ENCODE measurements around the gene PLEKHM1.

The PLEKHM1 gene

GRCh38 chr17:45425125-45425983 is 65.2 kb downstream of the PLEKHM1 start:
- DNase-seq (ENCODE audit: low read depth, low spot score) = peak; percentile 82
- H3K27ac ChIP-seq (ENCODE audit: low read length) = no peak overlapping the region
- H3K4me1 ChIP-seq (ENCODE audit: control insufficient read depth, insufficient read depth, low read length) = peaks cover 6% of the 10 kb centered on the region
- H3K36me3 ChIP-seq (ENCODE audit: control insufficient read depth, insufficient read depth, low read length) = no peaks in the 10 kb centered on the region; the same call in 1 of the 2 replicates
- peaks cover 20% of the 10 kb centered on the region for H3K27me3 ChIP-seq (ENCODE audit: control insufficient read depth, insufficient read depth, low read length)
- no CpG with 5 or more reads among the region's 18 CpGs for WGBS (ENCODE audit: insufficient coverage, insufficient read length)
- H3K4me3 ChIP-seq (ENCODE audit: low read length) = peak overlapping the region; percentile 20; the same call in 1 of the 2 replicates
- no peaks in the 10 kb centered on the region for H3K9me3 ChIP-seq (ENCODE audit: control insufficient read depth, insufficient read depth, low read length)

- WGBS (ENCODE audit: insufficient coverage, insufficient read length) = no CpG with 5 or more reads among the region's 6 CpGs
These were observed 65.8 kb downstream of the PLEKHM1 start for GRCh38 chr17:45424769-45425124.

GRCh38 chr17:45423975-45424335 is 66.6 kb downstream of the PLEKHM1 start:
- no CpG with 5 or more reads among the region's 1 CpG for WGBS (ENCODE audit: insufficient coverage, insufficient read length)
- Histone ChIP-seq H3K27ac (ENCODE audit: low read length) (no peak overlapping the region), H3K27me3 (ENCODE audit: control insufficient read depth, insufficient read depth, low read length) (peaks cover 8% of the 10 kb centered on the region; the same call in 1 of the 2 replicates), H3K36me3 (ENCODE audit: control insufficient read depth, insufficient read depth, low read length) (no peaks in the 10 kb centered on the region), H3K4me3 (ENCODE audit: low read length) (no peak overlapping the region), H3K4me1 (ENCODE audit: control insufficient read depth, insufficient read depth, low read length) (peaks cover 3% of the 10 kb centered on the region), H3K9me3 (ENCODE audit: control insufficient read depth, insufficient read depth, low read length) (no peaks in the 10 kb centered on the region)
- DNase-seq (ENCODE audit: low read depth, low spot score) = no peak

More at GRCh38 chr17:45424769-45425124, 65.8 kb downstream of the PLEKHM1 start:
- Histone ChIP-seq H3K9me3 (ENCODE audit: control insufficient read depth, insufficient read depth, low read length) (no peaks in the 10 kb centered on the region), H3K27ac (ENCODE audit: low read length) (no peak overlapping the region), H3K4me1 (ENCODE audit: control insufficient read depth, insufficient read depth, low read length) (peaks cover 6% of the 10 kb centered on the region), H3K27me3 (ENCODE audit: control insufficient read depth, insufficient read depth, low read length) (peaks cover 14% of the 10 kb centered on the region; the same call in 1 of the 2 replicates), H3K36me3 (ENCODE audit: control insufficient read depth, insufficient read depth, low read length) (no peaks in the 10 kb centered on the region; the same call in 1 of the 2 replicates), H3K4me3 (ENCODE audit: low read length) (no peak overlapping the region)
- DNase-seq (ENCODE audit: low read depth, low spot score) = no peak

- H3K9me3 ChIP-seq (ENCODE audit: control insufficient read depth, insufficient read depth, low read length) = no peaks in the 10 kb centered on the region
- no peak overlapping the region for H3K27ac ChIP-seq (ENCODE audit: low read length)
- H3K4me1 ChIP-seq (ENCODE audit: control insufficient read depth, insufficient read depth, low read length) = peaks cover 4% of the 10 kb centered on the region
- no peak overlapping the region for H3K4me3 ChIP-seq (ENCODE audit: low read length)
- no CpG with 5 or more reads among the region's 8 CpGs for WGBS (ENCODE audit: insufficient coverage, insufficient read length)
- no peak for DNase-seq (ENCODE audit: low read depth, low spot score)
- no peaks in the 10 kb centered on the region for H3K36me3 ChIP-seq (ENCODE audit: control insufficient read depth, insufficient read depth, low read length)
- H3K27me3 ChIP-seq (ENCODE audit: control insufficient read depth, insufficient read depth, low read length) = peaks cover 3% of the 10 kb centered on the region; the same call in 1 of the 2 replicates
These were observed 67.1 kb downstream of the PLEKHM1 start for GRCh38 chr17:45423304-45423974.

- no CpG with 5 or more reads among the region's 10 CpGs for whole genome bisulfite sequencing (ENCODE audit: insufficient coverage, insufficient read length)
- no peaks in the 10 kb centered on the region for H3K27me3 ChIP-seq (ENCODE audit: control insufficient read depth, insufficient read depth, low read length)
- H3K9me3 ChIP-seq (ENCODE audit: control insufficient read depth, insufficient read depth, low read length) = no peaks in the 10 kb centered on the region
- H3K4me3 ChIP-seq (ENCODE audit: low read length) = no peak overlapping the region
- DNase-seq (ENCODE audit: low read depth, low spot score) = no peak
- no peak overlapping the region for H3K27ac ChIP-seq (ENCODE audit: low read length)
- no peaks in the 10 kb centered on the region for H3K36me3 ChIP-seq (ENCODE audit: control insufficient read depth, insufficient read depth, low read length)
- peaks cover 1% of the 10 kb centered on the region; the same call in 1 of the 2 replicates for H3K4me1 ChIP-seq (ENCODE audit: control insufficient read depth, insufficient read depth, low read length)
These were observed 75.3 kb downstream of the PLEKHM1 start for GRCh38 chr17:45414990-45415881.

- no CpG with 5 or more reads among the region's 9 CpGs for WGBS (ENCODE audit: insufficient coverage, insufficient read length)
- no peak overlapping the region for H3K27ac ChIP-seq (ENCODE audit: low read length)
- H3K9me3 ChIP-seq (ENCODE audit: control insufficient read depth, insufficient read depth, low read length) = no peaks in the 10 kb centered on the region
- no peaks in the 10 kb centered on the region for H3K27me3 ChIP-seq (ENCODE audit: control insufficient read depth, insufficient read depth, low read length)
- no peaks in the 10 kb centered on the region for H3K36me3 ChIP-seq (ENCODE audit: control insufficient read depth, insufficient read depth, low read length)
- H3K4me1 ChIP-seq (ENCODE audit: control insufficient read depth, insufficient read depth, low read length) = no peaks in the 10 kb centered on the region; the same call in 1 of the 2 replicates
- DNase-seq (ENCODE audit: low read depth, low spot score) = no peak
- H3K4me3 ChIP-seq (ENCODE audit: low read length) = no peak overlapping the region
These were observed 77.0 kb downstream of the PLEKHM1 start for GRCh38 chr17:45413498-45413923.

- H3K9me3 ChIP-seq (ENCODE audit: control insufficient read depth, insufficient read depth, low read length) = no peaks in the 10 kb centered on the region
- DNase-seq (ENCODE audit: low read depth, low spot score) = no peak
- no peak overlapping the region for H3K27ac ChIP-seq (ENCODE audit: low read length)
- no peaks in the 10 kb centered on the region for H3K36me3 ChIP-seq (ENCODE audit: control insufficient read depth, insufficient read depth, low read length)
- whole genome bisulfite sequencing (ENCODE audit: insufficient coverage, insufficient read length) = no CpG with 5 or more reads among the region's 5 CpGs
- H3K4me3 ChIP-seq (ENCODE audit: low read length) = no peak overlapping the region
- H3K4me1 ChIP-seq (ENCODE audit: control insufficient read depth, insufficient read depth, low read length) = no peaks in the 10 kb centered on the region; the same call in 1 of the 2 replicates
- H3K27me3 ChIP-seq (ENCODE audit: control insufficient read depth, insufficient read depth, low read length) = no peaks in the 10 kb centered on the region
These were observed 79.0 kb downstream of the PLEKHM1 start for GRCh38 chr17:45411348-45412105.

- H3K27me3 ChIP-seq (ENCODE audit: control insufficient read depth, insufficient read depth, low read length) = no peaks in the 10 kb centered on the region
- H3K36me3 ChIP-seq (ENCODE audit: control insufficient read depth, insufficient read depth, low read length) = no peaks in the 10 kb centered on the region
- no CpG with 5 or more reads among the region's 24 CpGs for WGBS (ENCODE audit: insufficient coverage, insufficient read length)
- H3K9me3 ChIP-seq (ENCODE audit: control insufficient read depth, insufficient read depth, low read length) = no peaks in the 10 kb centered on the region
- peaks cover 2% of the 10 kb centered on the region; the same call in 1 of the 2 replicates for H3K4me1 ChIP-seq (ENCODE audit: control insufficient read depth, insufficient read depth, low read length)
- H3K27ac ChIP-seq (ENCODE audit: low read length) = no peak overlapping the region
- H3K4me3 ChIP-seq (ENCODE audit: low read length) = no peak overlapping the region
- no peak for DNase-seq (ENCODE audit: low read depth, low spot score)
These were observed 80.1 kb downstream of the PLEKHM1 start for GRCh38 chr17:45410144-45411091.

- no CpG with 5 or more reads among the region's 5 CpGs for WGBS (ENCODE audit: insufficient coverage, insufficient read length)
- Histone ChIP-seq H3K27ac (ENCODE audit: low read length) (no peak overlapping the region), H3K27me3 (ENCODE audit: control insufficient read depth, insufficient read depth, low read length) (no peaks in the 10 kb centered on the region), H3K36me3 (ENCODE audit: control insufficient read depth, insufficient read depth, low read length) (no peaks in the 10 kb centered on the region), H3K4me3 (ENCODE audit: low read length) (no peak overlapping the region), H3K4me1 (ENCODE audit: control insufficient read depth, insufficient read depth, low read length) (peaks cover 2% of the 10 kb centered on the region; the same call in 1 of the 2 replicates), H3K9me3 (ENCODE audit: control insufficient read depth, insufficient read depth, low read length) (no peaks in the 10 kb centered on the region)
- DNase-seq (ENCODE audit: low read depth, low spot score) = no peak
These were observed 80.9 kb downstream of the PLEKHM1 start for GRCh38 chr17:45409659-45410076.

Measured in iPS DF 6.9 (cell line).